ENCODE data around the gene FAM53B.
A peak's percentile ranks its signal among the peaks of the same experiment; 100 is the strongest.

FAM53B gene

DNA sequence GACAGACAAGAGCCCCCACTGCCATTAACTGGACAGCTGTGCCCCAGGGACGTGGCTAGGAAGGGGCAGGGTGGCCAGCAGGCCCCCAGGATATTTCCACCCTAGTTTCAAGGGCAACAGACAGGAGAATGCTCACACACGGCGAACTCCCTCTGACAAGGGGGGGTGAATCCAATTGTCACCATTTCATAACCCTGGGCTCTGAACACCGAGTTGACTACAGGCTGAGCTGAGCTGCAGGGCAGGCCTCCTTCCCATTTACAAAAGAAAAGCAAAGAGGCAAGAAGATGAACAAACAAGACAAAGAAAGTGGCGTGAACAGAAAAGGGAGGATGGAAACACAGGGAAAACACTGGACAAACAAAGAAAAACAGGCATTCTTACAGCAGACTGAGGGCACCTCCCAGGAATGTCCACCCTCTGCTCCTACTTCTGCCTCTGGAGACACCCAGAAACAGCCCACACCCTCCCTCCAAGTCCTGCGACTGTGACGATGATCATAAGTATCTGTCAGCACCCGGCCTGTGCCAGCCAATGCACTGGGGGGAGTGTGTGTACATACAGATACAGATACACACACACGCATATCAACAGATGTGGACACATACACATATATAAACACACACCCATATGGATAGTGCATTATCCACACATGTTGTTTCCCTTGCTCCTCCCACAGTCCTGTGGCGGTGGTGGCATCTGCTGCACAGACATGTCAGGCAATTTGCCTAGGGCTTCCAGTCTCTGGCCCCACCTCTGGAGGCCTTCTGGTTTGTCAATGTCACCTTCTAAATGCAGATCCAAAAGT is 66.2 kb downstream of the FAM53B start:
- no peak for DNase-seq (ENCODE audit: low spot score)

DNA sequence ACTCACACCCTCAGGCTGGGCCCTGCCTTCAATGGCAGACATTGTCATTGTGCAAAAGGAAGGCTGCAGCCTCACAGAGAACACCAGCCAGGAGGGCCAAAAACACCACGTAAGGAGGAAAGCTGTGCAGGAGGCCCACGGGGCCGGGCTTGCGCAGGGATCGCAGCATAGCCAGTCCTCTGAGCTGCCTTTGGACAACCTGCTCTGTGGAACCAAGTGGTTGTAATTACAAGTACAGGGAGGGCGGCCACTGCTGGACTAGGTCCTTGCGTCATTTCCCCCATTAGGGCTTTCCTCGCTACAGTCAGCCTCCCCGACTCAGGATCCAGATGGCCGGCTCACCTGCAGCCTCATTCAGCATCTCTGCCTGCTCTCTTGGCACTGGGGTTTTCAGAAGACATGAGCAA is 66.9 kb downstream of the FAM53B start:
- no peak for DNase-seq (ENCODE audit: low spot score)

DNA sequence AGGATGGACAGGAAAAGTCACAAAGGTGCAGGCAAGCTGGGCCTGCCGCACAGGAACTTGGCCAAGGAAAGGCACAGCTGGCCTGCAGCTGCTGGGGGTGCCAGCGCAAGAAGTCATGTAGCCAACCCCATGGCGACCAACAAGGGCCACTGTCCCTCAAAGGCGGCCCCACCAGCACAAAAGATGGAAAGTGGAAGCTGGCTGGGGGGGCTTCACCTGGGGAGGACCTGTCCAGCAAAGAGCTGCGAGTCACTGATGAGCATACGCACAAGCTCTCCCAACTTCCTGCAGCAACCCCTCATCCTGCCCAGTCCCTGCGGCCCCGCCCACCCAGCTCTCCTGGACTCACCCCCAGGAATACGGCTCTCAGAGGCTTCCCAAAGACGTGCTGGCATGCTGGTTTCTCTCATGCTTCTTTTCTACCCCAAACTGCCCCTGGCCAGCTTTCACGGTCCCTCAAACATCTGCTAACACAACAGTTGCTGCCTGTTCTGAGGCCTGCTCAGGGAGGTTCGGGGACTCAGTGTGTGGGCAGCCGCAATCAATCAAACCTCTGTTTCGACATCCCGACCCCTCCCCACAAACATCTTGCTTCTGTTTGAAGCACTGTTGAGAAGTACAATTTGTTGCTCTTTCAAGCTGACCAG is 67.6 kb downstream of the FAM53B start:
- DNase-seq (ENCODE audit: low spot score), result no peak

DNA sequence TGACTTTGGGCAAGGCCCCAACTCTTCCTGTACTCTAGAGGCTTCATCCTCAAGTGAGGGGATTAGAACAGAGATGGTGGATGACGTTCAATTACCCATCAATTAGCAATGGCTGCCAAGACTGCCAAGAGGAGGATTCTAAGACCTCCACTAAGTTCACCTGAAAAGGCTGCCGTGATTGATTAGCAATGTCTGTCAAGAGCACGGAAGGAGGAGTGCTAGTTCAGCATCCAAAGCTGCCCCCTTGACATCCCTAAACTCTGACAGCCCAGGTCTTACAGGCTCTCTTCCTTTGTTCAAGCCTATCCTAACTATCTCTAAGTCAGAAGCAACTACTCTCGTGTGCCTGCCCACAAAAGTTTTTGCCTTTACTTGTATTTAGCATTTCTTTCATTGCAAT is 68.4 kb downstream of the FAM53B start:
- no peak for DNase-seq (ENCODE audit: low spot score)

DNA sequence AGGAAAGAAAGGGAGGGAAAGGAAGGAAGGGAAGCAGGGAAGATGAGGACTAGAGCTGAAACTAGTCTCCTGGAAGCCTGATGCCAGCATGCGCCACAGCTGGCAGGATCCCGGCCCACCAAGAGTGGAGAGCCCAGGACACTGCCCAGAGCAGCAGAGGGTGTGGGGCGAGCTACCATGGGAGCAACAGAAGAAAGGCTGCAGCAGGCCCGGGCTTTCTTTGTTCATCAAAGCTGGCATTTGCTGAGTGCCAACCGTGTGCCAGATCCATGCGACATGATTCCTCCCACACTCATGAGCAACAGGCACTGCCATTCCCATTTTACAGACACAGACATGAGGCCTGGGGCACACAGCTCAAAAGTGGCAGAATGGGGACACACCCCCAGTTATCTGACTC is 68.9 kb downstream of the FAM53B start:
- no peak for DNase-seq (ENCODE audit: low spot score)

DNA sequence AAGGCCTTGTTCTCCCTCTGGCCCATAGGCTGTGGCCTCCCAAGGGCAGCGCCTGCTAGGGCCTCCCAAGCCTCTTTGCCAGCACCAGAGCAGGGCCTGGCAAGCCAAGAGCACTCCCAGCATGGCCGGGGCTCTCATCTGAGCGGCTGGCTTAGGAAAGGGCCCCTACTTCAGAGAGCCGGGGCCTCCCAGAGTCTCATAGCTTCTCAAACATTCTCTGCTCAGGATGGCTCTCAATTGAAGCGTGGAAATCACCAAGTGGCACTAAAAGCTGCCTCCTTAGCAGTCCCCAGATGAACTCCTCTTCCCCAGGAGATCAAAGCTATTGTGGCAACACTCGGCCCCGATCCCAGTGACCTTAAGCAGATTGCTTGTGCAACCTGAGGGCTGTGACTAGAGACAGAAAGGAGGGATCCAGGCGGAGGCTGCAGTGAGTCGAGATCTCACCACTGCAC is 69.4 kb downstream of the FAM53B start:
- no peak for DNase-seq (ENCODE audit: low spot score)

DNA sequence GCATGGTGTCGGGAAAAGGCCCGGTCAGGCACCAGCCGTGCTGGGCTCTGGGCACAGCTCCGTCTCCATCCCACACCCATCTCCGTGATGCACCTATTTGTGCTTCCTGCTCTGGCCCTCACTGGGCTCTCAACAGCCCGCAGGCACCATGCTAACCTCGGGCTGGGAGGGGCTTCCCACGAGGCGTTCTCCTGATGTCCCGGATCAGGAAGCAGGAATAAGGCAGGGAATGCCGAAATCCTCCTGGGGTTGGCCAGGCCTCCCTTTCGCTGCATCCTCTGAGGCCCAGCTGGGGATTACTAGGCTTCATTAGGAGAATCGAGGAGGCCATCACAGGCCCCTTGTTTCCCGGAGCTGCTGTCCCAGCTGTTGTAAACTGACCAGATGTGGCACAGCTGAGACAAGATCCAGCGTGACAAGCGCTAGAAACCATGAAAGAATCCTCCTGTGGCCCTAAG is 72.0 kb downstream of the FAM53B start:
- no peak for DNase-seq (ENCODE audit: low spot score)

DNA sequence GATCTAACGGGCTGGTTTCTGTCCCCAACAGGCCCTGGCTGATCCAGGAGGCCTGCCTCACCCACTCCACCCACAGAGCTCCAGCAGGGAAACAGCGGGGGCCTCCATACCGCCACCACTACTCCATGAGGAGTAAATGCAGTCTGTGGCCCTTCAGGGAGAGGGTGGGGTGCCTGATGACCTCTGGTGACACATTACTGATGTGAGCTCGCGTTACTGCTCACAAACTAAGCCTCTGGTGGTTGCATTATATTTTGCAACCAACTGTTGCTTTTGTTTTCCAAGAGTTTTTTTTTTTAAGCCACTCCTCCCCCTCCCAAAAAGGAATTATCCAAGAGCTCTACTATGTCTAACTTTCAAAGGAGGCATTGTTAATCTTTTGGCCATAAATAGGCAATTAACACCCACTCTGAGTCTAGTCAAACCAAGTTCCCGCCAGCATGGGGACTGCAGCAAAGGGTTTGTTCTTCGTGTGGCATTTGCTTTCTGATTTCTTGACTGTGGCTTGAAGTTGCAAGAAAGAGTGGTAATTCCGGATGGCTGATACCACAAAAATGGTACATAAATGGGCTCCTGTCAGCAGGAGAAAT is 72.6 kb downstream of the FAM53B start:
- peak; percentile 27 for DNase-seq (ENCODE audit: low spot score)

DNA sequence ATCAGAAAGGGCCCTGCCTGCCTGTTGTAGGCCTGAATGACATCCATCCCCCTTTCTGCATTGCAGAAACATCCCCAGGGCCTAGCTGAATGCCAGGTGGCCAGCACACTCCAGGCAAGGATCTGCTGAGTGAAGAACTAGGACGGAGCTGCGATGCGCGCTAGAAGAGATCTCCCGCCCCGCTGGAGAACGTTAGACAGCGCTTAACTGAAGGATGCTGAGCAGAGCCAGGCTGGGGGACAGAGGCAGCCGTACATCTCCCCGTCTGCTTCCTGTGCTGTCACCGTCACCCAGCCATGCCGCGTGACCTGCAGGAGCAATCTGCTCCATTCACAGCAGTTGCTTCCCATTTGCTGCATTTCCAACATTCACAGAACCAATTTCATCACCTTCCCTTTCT is 73.3 kb downstream of the FAM53B start:
- DNase-seq (ENCODE audit: low spot score), result no peak

DNA sequence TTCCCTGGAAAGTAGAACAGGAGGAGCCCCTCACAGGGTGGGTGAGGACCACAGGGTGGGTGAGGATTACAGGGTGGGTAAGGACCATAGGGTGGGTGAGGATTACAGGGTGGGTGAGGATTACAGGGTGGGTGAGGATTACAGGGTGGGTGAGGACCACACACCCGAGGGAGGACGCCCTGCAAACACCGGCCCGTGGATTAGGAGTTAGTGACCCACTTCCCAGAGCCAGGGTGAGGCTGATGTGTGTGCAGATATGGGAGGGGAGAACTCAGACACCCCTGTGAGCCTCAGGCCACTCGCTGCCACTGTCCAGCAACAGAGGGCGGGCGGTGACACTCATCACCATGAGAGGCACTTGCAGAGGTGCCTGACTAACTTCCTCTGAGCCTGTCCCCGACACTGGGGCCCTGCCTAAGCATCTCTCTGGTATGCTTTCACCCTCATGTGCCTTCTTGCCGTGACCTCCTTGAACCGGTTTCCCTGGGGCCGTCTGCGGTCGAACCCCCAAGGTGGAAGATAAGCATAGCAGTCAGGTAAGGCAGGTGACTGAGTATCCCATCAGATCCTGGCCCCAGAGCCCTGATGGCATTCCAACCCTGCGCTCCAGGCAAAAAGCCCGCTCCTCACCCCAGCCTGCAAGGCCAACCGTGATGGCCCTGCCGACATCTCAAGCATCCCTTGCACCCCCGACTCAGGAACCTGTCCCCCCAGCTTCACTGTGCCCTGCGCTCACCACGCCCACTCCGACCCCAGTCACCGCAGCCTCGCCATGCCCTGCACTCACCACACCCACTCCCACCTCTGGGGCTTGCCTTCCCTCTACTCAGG is 74.1 kb downstream of the FAM53B start:
- no peak for DNase-seq (ENCODE audit: low spot score)

DNA sequence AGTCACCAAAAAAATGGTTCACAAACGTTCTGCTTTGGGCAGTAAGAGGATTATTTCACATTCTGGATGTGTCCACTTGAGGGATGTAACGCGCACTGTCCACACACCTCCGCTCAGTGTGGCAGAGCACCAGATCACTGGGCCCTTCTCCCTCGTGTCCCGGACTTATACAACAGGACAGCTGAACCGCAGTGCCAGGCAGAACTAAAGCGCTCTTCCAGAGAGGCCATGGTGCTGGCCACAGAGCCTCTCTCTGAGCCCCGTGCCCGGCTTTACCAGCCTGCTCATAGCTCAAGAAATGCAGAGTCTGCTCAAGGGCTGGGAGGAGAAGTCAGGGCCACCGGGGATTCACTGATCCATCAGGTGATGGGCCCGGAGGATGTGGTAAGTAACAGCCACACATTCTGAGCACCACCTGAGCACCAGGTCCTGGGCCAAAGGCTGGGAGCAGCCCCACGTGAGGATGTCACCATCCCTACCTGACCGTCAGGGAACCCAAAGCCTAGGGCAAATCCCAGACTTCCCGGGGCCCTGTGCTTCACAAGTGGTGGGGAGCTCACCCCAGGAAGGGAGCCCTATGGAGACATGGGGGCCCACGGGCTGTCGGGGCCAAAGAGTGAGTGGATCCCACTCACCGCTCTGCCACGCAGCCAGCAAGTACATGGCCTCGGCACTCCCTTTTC is 74.9 kb downstream of the FAM53B start:
- DNase-seq (ENCODE audit: low spot score), result no peak

DNA sequence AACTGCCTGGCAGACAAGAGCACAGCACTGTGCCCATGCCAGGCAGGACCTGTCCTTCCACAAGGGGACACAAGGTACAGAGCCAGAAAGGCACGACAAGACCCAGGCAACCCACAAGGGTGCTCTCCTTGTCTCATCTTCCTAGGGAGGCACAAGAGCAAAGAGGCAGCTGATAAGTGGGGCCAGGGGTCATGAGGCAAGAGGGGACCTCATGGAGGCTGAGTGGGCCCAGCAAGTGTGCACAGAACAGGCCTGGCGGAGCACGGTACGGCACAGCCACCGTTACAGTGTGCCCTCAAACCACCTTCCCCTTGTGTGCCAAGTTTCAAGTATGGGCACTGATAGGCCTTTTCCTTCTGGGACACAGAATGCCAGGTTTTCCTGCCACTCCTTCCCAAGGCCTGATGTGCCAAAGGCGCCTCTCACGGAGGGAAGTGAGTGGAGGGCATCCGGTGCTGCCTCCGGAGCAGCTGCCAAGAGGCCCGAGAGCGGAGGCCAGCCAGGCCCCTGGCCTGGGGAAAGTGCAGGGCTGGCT is 75.6 kb downstream of the FAM53B start:
- no peak for DNase-seq (ENCODE audit: low spot score)

DNA sequence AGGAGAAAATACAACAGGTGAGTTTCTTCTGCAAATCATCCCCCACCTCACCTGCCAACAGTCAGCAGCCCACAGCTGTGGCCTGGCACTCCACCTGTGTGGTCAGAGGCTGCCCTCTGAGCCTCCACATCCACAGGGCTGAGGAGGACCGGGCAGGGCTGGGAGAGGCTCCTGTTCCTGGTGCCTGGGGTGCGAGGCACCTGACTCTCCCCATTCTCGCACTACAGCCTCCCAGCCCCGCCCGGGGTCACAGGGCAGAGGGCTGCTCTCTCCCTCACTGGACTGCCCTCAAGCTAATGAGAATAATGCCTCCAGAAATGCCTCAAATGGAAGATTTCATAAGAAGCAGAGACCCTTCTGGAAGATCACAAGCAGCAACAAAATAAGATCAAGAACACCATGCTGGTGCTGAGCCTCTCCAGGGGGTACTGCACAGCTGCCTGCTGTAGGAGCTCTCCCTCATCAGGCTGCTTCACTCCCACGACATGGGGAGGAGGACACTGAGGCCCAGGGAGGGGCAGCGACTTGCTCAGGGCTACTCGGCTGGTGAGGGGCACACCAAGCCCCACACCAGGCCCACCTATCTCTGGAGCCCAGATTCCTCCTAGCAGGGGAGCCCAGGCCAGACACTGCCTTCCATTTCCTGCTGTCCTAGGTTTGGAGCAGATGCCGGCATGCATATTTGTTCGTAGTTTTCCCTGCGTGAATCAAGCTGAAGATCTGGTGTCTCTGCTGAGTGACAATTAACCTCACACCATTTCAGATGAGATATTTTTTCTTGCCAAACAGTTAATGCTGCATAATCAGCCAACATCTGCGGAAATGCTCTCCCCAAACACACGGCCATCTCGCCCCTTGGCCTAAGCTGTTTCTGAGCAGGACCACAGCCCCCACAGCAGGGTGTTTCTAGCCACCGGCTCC is 76.5 kb downstream of the FAM53B start:
- no peak for DNase-seq (ENCODE audit: low spot score)

DNA sequence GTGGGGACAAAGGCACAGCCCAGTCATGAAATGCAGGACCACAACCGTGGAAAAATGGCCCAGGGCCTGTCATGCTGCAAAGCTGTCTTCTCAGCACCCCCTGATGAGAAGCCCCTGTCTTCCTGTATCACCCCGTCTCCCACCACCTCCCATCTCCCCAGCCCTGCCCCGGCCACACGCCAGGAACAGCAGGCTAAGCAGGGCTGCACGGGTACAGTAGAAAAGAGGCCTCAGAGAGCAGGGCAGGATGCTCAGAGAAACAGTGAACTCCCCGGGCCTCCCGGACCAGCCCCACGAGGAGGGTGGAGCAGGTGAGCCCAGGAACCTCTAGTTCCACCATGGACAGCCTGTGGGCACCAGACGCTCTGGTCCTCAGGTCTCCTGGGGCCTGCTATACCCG is 77.7 kb downstream of the FAM53B start:
- no peak for DNase-seq (ENCODE audit: low spot score)

DNA sequence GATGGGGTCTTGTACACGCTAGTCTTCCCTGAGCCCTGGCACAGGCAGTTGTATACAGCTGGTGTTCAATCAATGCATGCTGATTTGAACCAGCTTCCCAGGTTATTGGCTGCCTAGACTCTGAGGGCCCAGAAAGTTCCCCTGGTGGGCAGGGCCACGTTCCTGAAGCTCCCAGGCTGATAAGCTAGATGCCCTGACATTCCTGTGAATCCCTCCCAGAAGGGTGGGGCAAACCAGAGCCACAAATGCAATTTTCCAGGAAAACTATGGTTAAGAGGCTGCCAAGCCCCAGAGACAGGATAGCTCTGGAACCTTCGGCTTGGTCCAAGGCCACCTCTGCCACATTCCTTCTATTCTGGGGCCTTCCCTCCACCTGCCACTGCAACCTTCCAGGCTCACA is 78.2 kb downstream of the FAM53B start:
- no peak for DNase-seq (ENCODE audit: low spot score)

DNA sequence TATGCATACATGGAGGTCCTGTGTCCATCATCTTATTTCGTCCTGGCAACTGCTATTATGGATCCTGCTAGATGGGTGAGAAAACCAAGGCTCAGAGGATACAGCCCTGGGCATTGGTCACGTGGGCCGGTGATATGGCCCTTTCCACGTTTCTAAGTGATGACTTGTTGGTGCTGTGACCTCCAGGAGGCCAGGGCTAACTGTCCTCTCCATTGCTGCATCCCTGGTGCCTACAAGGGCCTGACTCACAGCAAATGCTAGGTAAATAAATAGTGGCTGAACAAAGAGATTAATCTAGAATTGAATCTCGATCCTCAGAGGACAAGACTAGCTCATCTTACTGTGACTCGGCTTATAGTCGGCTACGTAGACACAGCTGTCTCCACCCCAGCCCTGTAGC is 78.6 kb downstream of the FAM53B start:
- DNase-seq (ENCODE audit: low spot score), result no peak

DNA sequence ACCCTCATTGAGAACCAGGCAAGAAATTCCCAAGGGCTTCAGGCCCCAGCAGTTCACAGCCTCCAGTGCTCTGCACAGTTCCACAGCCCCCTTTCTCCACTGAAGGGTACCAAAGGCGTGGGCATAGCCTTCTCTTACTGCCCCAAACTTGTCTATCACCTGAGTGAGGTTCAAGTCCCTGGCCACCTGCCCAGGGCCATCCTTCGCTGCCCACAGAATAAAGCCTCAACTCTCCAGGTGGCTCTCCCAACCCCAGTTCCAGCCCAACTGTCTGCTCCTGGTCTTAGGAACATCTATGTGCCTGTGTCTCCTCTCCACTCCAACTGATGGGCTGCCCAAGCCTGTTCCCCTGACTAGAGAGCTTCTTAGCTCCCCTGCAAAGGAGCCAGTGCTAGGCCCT is 79.1 kb downstream of the FAM53B start:
- no peak for DNase-seq (ENCODE audit: low spot score)

DNA sequence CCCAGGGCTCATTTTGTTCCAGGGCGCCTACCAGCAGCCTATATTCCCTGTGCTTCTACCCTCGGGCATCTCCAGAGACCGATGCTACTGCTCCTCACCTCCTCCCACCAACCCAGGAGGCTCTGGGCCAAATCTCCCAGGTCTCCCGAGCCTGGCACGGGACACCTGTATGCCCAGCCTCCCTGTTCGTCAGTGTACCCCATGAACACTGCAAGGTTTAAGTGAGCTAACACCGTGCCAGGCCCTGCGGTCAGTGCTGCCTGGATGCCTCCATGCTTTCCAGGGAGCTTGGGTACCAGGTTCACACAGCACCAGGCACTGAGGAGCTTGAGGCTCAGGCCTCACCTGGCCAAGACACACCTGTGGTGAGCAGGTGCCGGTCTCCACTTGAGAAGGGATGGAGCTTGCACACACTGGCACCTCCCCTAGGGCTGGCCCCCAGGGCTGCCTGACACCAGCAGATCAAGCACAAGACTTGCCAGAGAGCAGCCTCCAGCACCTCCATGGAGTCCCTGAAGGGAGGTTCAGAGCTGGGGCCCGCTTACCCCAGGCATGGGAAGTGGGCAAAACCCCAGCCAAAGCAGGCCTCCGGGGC is 80.3 kb downstream of the FAM53B start:
- DNase-seq (ENCODE audit: low spot score), result no peak

DNA sequence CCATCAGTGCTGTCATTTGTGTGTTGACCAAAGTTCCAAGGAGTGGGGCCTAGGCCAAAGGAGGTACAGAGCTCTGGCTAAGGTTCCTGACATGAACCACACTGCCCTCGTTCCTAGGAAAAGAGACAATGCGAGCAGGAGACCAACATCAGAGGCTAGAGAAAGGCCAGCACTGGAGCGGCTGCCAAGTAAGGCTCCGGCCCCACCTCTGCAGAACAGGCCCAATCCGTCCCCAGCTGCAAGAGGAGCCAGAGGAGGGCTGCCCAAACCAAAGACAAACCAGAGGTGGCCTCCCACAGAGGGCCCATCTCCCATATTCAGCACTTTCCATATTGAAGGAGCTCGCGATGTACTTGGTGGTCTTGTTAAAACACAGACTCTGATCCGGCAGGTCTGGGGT is 81.0 kb downstream of the FAM53B start:
- no peak for DNase-seq (ENCODE audit: low spot score)

DNA sequence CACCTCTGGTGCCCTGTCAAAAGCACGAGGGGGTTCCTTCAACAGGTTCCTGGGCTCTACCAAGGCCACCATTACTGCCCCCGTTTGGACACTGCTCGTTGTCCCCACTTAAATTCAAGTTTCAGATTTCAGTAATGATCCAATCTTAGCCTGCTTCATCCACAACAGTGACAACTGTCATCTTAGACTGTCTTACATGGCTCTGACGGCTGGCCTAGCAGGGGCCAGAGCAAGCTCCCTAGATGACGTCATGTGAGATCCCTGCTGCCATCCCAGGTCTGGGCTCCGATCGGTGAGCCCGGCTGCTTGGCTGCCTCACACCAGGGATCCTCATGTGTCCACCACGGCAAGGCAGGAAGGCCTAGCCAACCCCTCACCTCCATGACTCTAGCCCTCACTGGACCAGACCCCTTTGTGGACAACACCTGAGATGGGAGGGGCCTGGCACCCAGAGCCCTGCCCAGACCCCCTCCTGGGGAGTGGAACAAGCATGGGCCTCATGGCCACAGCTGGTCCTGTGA is 82.5 kb downstream of the FAM53B start:
- DNase-seq (ENCODE audit: low spot score), result no peak

Measured in NAMALWA (cell line).